Activated T-cell treated with anti-CD3 and anti-CD28 coated beads, Interleukin-2, amount 50 U/mL, for 4 hours (primary cell): ENCODE measurements around the gene HSD11B1. TPM values are rescaled to one million over a fixed set of nuclear protein-coding genes. Genes with fewer than 3 reads are reported as not detected.
A peak's percentile ranks its signal among the peaks of the same experiment; 100 is the strongest.

Source experiments
- ATAC-seq, 2 donors: fragments of 200-7000 bp; cut with Tn5 transposase; one replicate each; pipeline ENCODE4 v1.10.0; 2021
- DNase-seq: peaks from one replicate; pipeline ENCODE4 v3.0.0-alpha.2; 2020
- H3K27me3 Mint-ChIP-seq: one replicate; pipeline ENCODE4 v1.8.0; 2021; ENCODE audit warnings: low read depth, mixed read lengths
- H3K36me3 Mint-ChIP-seq: one replicate; pipeline ENCODE4 v1.8.0; 2022; ENCODE audit warnings: mixed read lengths; ENCODE audit not compliant: insufficient read depth
- H3K4me1 Mint-ChIP-seq: one replicate; pipeline ENCODE4 v1.8.0; 2021; ENCODE audit warnings: low read depth, mixed read lengths
- H3K4me3 Mint-ChIP-seq: one replicate; pipeline ENCODE4 v1.8.0; 2021; ENCODE audit warnings: mild to moderate bottlenecking, moderate library complexity, mixed read lengths
- H3K9me3 Mint-ChIP-seq: one replicate; pipeline ENCODE4 v1.8.0; 2021; ENCODE audit warnings: mixed read lengths
- total RNA-seq, 3 donors: library from RNA; stranded (reverse); gene quantifications; one replicate each; pipeline ENCODE4 v1.2.1, GENCODE V29; 2021

The HSD11B1 gene
- total RNA-seq, 3 donors from 2014 or later: 2.6 to 8.7 (median 2.7) TPM

DNA sequence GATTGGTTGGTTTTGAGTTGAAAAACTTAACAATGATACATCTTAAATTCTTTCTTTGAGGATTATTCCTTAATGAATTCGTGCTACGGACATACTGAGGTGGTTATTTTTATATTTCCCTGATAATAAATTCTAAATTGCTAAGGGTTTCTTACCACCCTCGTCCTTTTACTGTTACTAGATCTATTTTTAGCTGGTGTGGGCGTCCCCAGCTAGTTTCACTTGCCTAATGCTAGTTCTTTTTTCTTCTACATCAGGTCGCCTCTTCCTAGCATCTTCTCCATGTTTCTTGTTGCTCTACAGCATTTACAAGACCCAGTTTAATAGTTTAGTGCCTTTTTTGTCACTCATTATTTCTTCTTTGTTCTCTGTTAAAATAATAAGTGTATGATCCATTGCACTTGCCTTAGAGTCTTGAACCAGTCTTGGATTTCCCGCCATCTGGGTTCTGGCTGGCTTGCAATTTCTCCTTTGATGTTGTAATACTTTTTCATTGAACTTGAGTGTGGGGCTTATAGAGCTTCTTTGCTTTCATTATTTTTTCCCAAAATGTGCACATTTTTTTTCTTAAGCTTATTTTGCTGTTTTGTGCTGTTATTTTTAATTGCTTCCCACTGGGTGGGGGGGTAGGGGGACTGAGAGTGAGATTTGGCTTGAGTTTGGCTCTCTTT, 677 bp upstream of the HSD11B1 start:
- no peak for DNase-seq
- H3K4me3 Mint-ChIP-seq: peak overlapping the region; percentile 9

GRCh38 chr1:209705033-209705598, 470 bp downstream of the HSD11B1 start:
- H3K4me1 Mint-ChIP-seq: peaks cover 43% of the 10 kb centered on the region
- no peak for DNase-seq
- no peaks in the 10 kb centered on the region for H3K9me3 Mint-ChIP-seq
- no peaks in the 10 kb centered on the region for H3K36me3 Mint-ChIP-seq
- no peak for ATAC-seq
- peaks cover 5% of the 10 kb centered on the region for H3K27me3 Mint-ChIP-seq
- no peak overlapping the region for H3K4me3 Mint-ChIP-seq

More for the DNA sequence above, 677 bp upstream of the HSD11B1 start:
- H3K36me3 Mint-ChIP-seq: no peaks in the 10 kb centered on the region
- H3K4me1 Mint-ChIP-seq: peaks cover 36% of the 10 kb centered on the region
- peaks cover 5% of the 10 kb centered on the region for H3K27me3 Mint-ChIP-seq
- H3K9me3 Mint-ChIP-seq: no peaks in the 10 kb centered on the region
- ATAC-seq: peak in 1 of 2 donors; percentile 46

GRCh38 chr1:209706622-209707021, 2.0 kb downstream of the HSD11B1 start:
- DNase-seq: no peak
- Mint-ChIP-seq H3K4me1 (peaks cover 51% of the 10 kb centered on the region), H3K4me3 (no peak overlapping the region), H3K9me3 (no peaks in the 10 kb centered on the region), H3K36me3 (no peaks in the 10 kb centered on the region), H3K27me3 (peaks cover 5% of the 10 kb centered on the region)
- ATAC-seq: no peak

- peaks cover 5% of the 10 kb centered on the region for H3K27me3 Mint-ChIP-seq
- no peak overlapping the region for H3K4me3 Mint-ChIP-seq
- no peaks in the 10 kb centered on the region for H3K9me3 Mint-ChIP-seq
- no peaks in the 10 kb centered on the region for H3K36me3 Mint-ChIP-seq
- ATAC-seq (no peak), DNase-seq (no peak)
- H3K4me1 Mint-ChIP-seq: peaks cover 50% of the 10 kb centered on the region
Observed at GRCh38 chr1:209707308-209707707, 2.7 kb downstream of the HSD11B1 start.

- H3K27me3 Mint-ChIP-seq: peaks cover 5% of the 10 kb centered on the region
- DNase-seq: no peak
- H3K36me3 Mint-ChIP-seq: no peaks in the 10 kb centered on the region
- no peaks in the 10 kb centered on the region for H3K9me3 Mint-ChIP-seq
- no peak overlapping the region for H3K4me3 Mint-ChIP-seq
- H3K4me1 Mint-ChIP-seq: peaks cover 50% of the 10 kb centered on the region
- ATAC-seq: no peak
Observed at GRCh38 chr1:209708297-209708696, 3.7 kb downstream of the HSD11B1 start.

DNA sequence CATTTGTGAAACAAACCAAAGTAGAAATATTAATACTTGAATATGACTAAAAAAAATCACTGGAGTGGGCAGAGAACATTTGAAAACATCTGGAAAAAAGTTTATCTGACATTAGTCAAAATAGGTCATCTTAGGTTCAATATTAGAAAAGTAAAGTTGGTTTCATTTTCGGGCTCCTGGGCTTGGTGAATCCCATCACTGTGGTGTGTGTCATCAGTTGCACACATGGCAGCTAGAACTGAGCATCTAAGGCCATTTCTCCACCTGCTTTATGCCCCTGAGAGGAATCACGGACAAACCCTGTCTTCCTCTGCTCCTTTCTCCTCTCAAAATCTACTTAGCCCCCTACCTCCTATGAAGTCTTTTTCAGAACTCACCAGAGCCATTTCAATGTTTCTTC, 5.4 kb downstream of the HSD11B1 start:
- ATAC-seq (peak in 1 of 2 donors; percentile 38), DNase-seq (no peak)
- H3K4me1 Mint-ChIP-seq: peaks cover 40% of the 10 kb centered on the region
- peak overlapping the region; percentile 17 for H3K4me3 Mint-ChIP-seq
- H3K9me3 Mint-ChIP-seq: no peaks in the 10 kb centered on the region
- H3K36me3 Mint-ChIP-seq: peaks cover 2% of the 10 kb centered on the region
- H3K27me3 Mint-ChIP-seq: no peaks in the 10 kb centered on the region

GRCh38 chr1:209710847-209711246, 6.2 kb downstream of the HSD11B1 start:
- DNase-seq (no peak), ATAC-seq (peak in 1 of 2 donors; percentile 23)
- H3K27me3 Mint-ChIP-seq: no peaks in the 10 kb centered on the region
- peaks cover 2% of the 10 kb centered on the region for H3K36me3 Mint-ChIP-seq
- H3K9me3 Mint-ChIP-seq: no peaks in the 10 kb centered on the region
- H3K4me1 Mint-ChIP-seq: peaks cover 43% of the 10 kb centered on the region
- H3K4me3 Mint-ChIP-seq: no peak overlapping the region

- ATAC-seq: no peak
- no peaks in the 10 kb centered on the region for H3K27me3 Mint-ChIP-seq
- H3K4me1 Mint-ChIP-seq: peaks cover 42% of the 10 kb centered on the region
Observed at GRCh38 chr1:209714338-209714737, 9.7 kb downstream of the HSD11B1 start.

DNA sequence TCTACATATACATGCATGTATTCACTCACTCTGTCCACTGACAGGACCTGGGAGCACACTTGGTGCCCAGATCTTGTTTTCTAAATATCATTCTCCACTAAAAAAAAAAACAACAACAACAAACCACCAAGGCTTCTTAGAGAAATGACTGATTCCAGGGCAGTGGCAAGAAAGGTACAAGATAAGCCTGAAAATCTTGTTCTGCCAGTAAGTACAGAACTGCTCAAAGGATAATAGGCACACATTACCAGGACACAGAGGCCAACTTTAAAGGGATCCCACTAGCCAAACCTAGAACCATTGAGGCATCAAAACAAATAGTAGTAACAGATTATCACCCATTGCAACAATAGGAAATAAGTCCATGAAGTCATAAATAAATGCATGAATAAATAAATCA, 10.7 kb downstream of the HSD11B1 start:
- Mint-ChIP-seq H3K27me3 (no peaks in the 10 kb centered on the region), H3K36me3 (peaks cover 2% of the 10 kb centered on the region), H3K4me1 (peaks cover 32% of the 10 kb centered on the region), H3K9me3 (no peaks in the 10 kb centered on the region), H3K4me3 (peak overlapping the region; percentile 25)
- DNase-seq (no peak), ATAC-seq (no peak)

More at GRCh38 chr1:209714338-209714737, 9.7 kb downstream of the HSD11B1 start:
- DNase-seq: no peak
- no peaks in the 10 kb centered on the region for H3K9me3 Mint-ChIP-seq
- H3K36me3 Mint-ChIP-seq: peaks cover 2% of the 10 kb centered on the region
- peak overlapping the region; percentile 54 for H3K4me3 Mint-ChIP-seq

DNA sequence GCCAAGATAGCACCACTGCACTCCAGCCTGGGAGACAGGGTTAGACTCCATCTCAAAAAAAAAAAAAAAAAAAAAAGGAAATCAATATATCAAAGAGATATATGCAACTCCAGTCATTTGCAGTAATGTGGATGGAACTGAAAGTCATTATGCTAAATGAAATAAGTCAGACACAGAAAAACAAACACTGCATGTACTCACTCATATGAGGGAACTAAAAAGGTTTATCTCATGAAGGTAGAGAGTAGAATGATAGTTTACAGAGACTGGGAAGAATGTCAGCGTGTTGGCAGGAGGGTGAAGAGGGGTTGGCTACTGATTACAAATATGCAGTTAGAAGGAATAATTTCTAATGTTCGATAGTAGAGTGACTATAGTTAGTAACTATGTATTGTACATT, 13.2 kb downstream of the HSD11B1 start:
- Mint-ChIP-seq H3K27me3 (no peaks in the 10 kb centered on the region), H3K4me1 (peaks cover 26% of the 10 kb centered on the region), H3K9me3 (no peaks in the 10 kb centered on the region), H3K36me3 (peaks cover 2% of the 10 kb centered on the region), H3K4me3 (no peak overlapping the region)
- DNase-seq: no peak
- peak; percentile 50 to 55 for ATAC-seq

- no peak for ATAC-seq
- H3K9me3 Mint-ChIP-seq: no peaks in the 10 kb centered on the region
- H3K36me3 Mint-ChIP-seq: no peaks in the 10 kb centered on the region
- peaks cover 36% of the 10 kb centered on the region for H3K4me1 Mint-ChIP-seq
- no peaks in the 10 kb centered on the region for H3K27me3 Mint-ChIP-seq
- no peak overlapping the region for H3K4me3 Mint-ChIP-seq
- no peak for DNase-seq
Observed at GRCh38 chr1:209720326-209720725, 15.7 kb downstream of the HSD11B1 start.

DNA sequence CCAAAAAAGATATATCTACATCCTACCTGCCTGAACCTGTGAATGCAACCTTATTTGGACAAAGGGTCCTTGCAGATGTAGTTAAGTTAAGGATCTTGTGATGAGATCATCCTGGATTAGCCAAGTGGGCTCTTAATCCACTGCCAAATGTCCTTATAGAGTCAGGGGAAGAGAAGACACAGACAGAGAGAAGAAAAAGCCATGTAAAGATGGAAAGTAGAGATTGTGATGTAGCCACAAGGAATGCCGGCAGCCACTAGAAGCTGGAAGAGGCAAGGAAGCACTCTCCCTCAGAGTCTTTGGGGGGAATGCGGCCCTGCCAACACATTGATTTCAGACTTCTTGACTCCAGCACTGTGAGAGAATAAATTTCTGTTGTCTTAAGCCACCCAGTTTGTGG, 16.2 kb downstream of the HSD11B1 start:
- peaks cover 36% of the 10 kb centered on the region for H3K4me1 Mint-ChIP-seq
- H3K9me3 Mint-ChIP-seq: no peaks in the 10 kb centered on the region
- ATAC-seq (no peak), DNase-seq (no peak)
- H3K4me3 Mint-ChIP-seq: no peak overlapping the region
- H3K36me3 Mint-ChIP-seq: no peaks in the 10 kb centered on the region
- H3K27me3 Mint-ChIP-seq: no peaks in the 10 kb centered on the region

DNA sequence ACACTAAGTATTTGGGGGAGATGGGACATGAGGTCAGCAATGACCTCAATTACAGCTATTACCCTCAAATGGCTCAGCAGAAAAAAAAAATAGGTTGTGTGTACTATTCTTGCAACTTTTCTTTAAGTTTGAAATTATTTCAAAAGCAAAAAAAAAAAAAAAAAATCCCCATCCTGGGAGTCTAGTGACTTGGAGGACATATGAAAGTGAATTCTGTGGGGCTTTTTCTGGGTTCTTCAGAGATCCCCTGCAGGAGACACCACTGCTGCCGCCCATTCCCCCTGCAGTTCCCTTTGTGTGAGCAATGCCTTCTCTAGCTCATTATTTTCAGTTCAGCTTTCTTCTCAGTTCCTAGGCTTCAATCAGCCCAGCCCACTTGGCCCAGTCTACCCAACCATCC, 16.7 kb downstream of the HSD11B1 start:
- H3K4me1 Mint-ChIP-seq: peaks cover 33% of the 10 kb centered on the region
- H3K36me3 Mint-ChIP-seq: no peaks in the 10 kb centered on the region
- no peaks in the 10 kb centered on the region for H3K27me3 Mint-ChIP-seq
- DNase-seq (no peak), ATAC-seq (no peak)
- H3K9me3 Mint-ChIP-seq: no peaks in the 10 kb centered on the region
- H3K4me3 Mint-ChIP-seq: no peak overlapping the region

DNA sequence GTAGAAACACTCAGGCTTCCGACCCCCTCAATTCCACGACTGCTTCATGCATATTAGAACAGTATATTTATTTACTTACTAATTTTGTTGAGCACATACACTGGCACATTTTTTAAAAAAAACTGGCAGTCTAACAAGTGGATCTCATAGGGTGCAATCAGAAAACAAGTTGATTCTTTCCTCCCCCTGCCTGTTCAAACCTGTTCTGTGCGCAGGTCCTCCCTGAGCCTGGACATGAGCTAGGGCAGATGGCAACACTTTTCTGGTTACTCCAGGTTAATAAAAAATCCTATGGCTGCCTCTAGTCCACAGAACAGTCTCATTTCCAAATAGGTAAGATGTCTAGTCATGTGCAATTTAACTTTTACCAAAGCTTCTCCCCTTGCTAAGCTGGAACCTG, 18.6 kb downstream of the HSD11B1 start:
- no peak for ATAC-seq
- Mint-ChIP-seq H3K9me3 (no peaks in the 10 kb centered on the region), H3K27me3 (no peaks in the 10 kb centered on the region), H3K36me3 (no peaks in the 10 kb centered on the region), H3K4me1 (peaks cover 38% of the 10 kb centered on the region), H3K4me3 (no peak overlapping the region)
- no peak for DNase-seq
